ENCODE measurements around the gene CENPP. TPM values are rescaled to one million over a fixed set of nuclear protein-coding genes. Genes with fewer than 3 reads are reported as not detected.
"Not testable (repeated sequence)": the region's sequence is repeated elsewhere in the genome, so short reads cannot be mapped to it uniquely, and the experiment has no call there.

CENPP gene
- total RNA-seq, 2 experiments from 2014 or later = 22.8 to 38.3 TPM

DNA sequence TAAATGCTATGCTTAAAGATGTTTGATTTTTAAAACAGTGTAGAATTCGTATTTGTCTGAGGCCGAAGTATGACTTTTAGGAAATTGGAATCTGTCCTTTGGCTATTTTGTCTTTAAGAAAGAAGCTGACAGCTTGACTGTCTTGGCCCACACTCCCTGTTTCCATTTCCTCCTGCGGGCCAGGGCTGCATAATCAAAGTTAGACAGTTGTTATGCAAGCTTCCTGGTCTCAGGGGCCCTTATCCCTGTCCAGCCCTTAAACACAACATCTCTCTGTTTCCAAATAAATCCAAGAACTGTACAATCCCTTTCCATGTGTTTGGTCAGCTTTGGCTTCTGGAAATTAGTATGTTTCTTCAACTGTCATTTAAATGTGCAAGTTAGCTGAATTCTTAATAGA is 264.6 kb downstream of the CENPP start:
- ATAC-seq (no peak), DNase-seq (no peak)
- Mint-ChIP-seq H3K9me3 (ENCODE audit: low read depth) (no peaks in the 10 kb centered on the region), H3K4me1 (no peaks in the 10 kb centered on the region), H3K27me3 (no peaks in the 10 kb centered on the region), H3K36me3 (peaks cover 4% of the 10 kb centered on the region), H3K4me3 (no peak overlapping the region), H3K27ac (no peak overlapping the region)
- CTCF ChIA-PET = no interaction called here

DNA sequence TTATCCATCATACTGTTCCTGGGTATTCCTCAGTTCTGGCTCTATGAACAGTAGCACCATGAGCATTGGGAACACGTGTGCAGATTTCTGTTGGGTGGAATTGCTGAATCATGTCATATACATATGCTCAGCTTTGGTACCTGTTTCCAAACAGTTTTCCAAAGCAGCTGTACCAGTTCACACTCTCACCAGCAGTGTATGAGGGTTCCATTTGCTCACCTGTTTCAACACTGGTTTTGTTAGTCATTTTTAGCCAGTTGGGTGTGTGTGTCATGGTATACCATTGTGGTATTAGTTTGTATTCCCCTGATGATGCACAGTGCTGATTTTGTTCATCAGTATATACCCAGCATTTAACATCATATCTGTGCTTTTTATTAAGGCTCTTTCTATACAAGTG is 266.8 kb downstream of the CENPP start:
- Mint-ChIP-seq H3K27me3 (no peaks in the 10 kb centered on the region), H3K4me3 (no peak overlapping the region), H3K9me3 (ENCODE audit: low read depth) (no peaks in the 10 kb centered on the region), H3K4me1 (no peaks in the 10 kb centered on the region), H3K36me3 (peaks cover under 1% of the 10 kb centered on the region), H3K27ac (no peak overlapping the region)
- DNase-seq (no peak), ATAC-seq (no peak)
- CTCF ChIA-PET = interaction anchor here (0.7 kb wide), 1 partner anchor 249 kb away, joined by 3 read pairs; no protein-coding TSS in a partner anchor

DNA sequence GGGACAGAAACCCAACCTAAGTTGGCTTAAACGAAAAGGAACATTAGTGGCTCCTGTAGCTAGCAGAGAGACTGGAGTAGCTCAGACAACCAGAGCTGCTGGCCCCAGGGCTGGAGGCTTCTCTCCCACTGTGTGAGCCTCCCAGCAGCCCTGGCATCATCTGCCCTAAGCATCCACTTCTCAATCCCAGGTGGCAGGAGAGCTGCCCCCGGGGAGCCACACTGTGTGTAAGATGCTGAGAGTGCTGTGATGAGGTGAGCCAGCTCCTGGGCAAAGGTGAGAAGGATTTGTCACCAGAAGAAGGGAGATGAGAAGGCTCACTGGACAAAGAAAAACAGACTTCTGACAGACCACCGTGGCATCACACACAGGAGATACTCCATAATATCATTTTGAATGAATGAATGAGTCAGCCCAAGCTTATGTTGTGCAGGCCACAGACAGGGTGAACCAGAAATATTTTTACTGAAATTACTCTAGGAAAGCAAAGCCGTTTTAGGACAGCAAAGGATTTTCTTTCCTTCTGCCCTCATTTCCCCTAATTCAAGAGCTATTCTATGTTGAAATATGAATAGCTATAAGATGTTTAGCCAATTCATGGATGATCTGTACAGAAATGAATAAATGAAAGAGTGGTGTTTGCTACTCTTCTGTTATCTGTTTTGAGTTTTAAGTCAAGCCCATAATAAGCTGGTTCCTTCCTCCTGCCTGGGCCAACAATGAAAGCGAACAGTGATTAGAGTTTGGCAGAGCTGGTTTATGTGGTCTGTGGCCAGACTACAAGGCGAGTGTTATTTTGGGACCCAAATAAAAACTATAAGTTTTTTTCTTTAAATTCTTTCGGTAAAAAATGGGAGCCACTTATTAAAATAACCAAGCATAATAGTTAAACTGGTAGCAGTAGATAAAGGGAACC is 267.5 kb downstream of the CENPP start:
- H3K27ac Mint-ChIP-seq = no peak overlapping the region
- H3K36me3 Mint-ChIP-seq = no peaks in the 10 kb centered on the region
- DNase-seq (no peak), ATAC-seq (no peak)
- CTCF ChIA-PET = interaction anchor here (0.7 kb wide), 1 partner anchor 250 kb away, joined by 3 read pairs; no protein-coding TSS in a partner anchor
- H3K4me3 Mint-ChIP-seq = no peak overlapping the region
- no peaks in the 10 kb centered on the region for H3K4me1 Mint-ChIP-seq
- H3K9me3 Mint-ChIP-seq (ENCODE audit: low read depth) = no peaks in the 10 kb centered on the region
- no peaks in the 10 kb centered on the region for H3K27me3 Mint-ChIP-seq

DNA sequence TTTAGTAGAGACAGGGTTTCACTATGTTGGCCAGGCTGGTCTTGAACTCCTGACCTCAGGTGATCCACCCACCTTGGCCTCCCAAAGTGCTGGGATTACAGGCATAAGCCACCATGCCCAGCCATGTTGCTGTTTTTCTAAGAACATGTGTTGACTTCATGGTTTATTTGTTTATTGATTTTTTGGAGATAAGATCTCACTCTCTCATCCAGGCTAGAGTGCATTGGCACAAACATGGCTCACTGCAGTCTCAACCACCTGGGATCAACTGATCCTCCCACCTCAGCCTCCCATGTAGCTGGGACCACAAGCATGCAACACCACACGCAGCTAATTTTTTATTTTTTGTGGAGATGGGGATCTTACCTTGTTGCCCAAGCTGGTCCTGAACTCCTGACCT is 269.3 kb downstream of the CENPP start:
- H3K9me3 Mint-ChIP-seq (ENCODE audit: low read depth); H3K4me1 Mint-ChIP-seq; H3K4me3 Mint-ChIP-seq; CTCF ChIA-PET; H3K36me3 Mint-ChIP-seq; ATAC-seq; H3K27me3 Mint-ChIP-seq; H3K27ac Mint-ChIP-seq; DNase-seq: not testable (repeated sequence)

DNA sequence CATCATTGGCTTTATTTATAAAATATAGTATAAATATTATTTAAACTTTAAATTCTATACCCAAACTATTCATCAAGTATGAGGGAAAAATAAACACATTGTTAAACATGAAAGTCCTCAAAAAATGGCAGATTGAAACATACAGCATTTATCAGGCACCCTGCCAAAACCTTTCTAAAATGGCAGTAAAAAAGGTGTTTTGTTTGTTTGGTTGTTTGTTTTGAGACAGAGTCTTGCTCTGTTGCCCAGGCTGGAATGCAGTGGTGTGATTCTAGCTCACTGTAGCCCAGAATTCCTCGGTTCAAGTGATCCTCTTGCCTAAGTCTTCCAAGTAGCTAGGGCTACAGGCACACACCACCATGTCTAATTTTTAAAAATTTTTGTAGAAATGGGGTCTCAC is 270.2 kb downstream of the CENPP start:
- no peaks in the 10 kb centered on the region for H3K9me3 Mint-ChIP-seq (ENCODE audit: low read depth)
- no peaks in the 10 kb centered on the region for H3K27me3 Mint-ChIP-seq
- H3K36me3 Mint-ChIP-seq = no peaks in the 10 kb centered on the region
- no peak overlapping the region for H3K4me3 Mint-ChIP-seq
- no peak for ATAC-seq
- CTCF ChIA-PET = no interaction called here
- DNase-seq = no peak
- no peak overlapping the region for H3K27ac Mint-ChIP-seq
- no peaks in the 10 kb centered on the region for H3K4me1 Mint-ChIP-seq

DNA sequence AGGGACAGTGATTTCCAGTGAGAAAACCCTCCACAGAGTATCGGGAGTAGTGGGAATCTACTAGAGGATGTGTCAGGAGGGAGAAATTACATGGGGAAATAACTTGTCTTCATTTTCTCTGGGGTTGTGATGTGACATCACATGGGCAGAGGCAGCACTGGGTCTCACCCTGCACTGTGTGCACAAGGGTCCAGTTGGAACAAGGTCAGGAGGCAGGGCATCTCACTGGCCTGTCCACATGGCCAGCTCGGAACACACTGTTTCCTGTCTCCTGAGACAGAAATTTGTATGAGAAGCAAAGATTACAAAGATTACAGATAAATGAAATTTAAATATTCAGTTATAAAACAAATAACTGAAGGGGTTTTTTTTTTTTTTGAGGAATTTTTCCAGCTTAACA is 272.6 kb downstream of the CENPP start:
- H3K27me3 Mint-ChIP-seq = no peaks in the 10 kb centered on the region
- no peak overlapping the region for H3K27ac Mint-ChIP-seq
- H3K4me1 Mint-ChIP-seq = no peaks in the 10 kb centered on the region
- H3K36me3 Mint-ChIP-seq = no peaks in the 10 kb centered on the region
- CTCF ChIA-PET = interaction anchor here (0.7 kb wide), 1 partner anchor 394 kb away, joined by 3 read pairs; no protein-coding TSS in a partner anchor
- ATAC-seq (no peak), DNase-seq (no peak)
- H3K9me3 Mint-ChIP-seq (ENCODE audit: low read depth) = no peaks in the 10 kb centered on the region
- H3K4me3 Mint-ChIP-seq = no peak overlapping the region

DNA sequence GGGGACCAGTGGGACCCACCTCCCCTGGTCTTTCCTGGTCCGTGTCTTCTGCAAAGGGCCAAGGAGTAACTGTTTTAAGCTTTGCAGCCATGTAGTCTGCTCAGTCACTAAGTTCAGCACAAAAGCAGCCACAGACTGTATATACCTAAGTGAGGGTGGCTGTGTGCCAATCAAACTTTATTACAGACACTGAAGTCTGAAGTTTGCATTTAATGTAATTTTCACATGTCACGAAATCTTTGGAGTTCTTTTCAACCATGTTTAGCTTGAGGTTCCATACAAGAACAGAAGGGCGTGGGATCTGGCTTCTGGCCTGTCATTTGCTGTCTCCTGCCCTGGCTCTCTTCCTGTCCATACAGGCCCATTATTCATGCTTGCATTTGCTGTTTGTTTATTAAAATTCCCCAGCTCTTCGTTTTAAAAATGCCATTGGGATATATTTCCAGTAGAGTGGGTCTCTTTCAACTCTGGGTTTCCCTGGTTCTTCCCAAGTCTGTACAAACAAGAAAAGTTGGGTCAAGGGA is 274.2 kb downstream of the CENPP start:
- Mint-ChIP-seq H3K4me1 (no peaks in the 10 kb centered on the region), H3K9me3 (ENCODE audit: low read depth) (no peaks in the 10 kb centered on the region), H3K27ac (no peak overlapping the region), H3K4me3 (no peak overlapping the region), H3K36me3 (no peaks in the 10 kb centered on the region), H3K27me3 (no peaks in the 10 kb centered on the region)
- DNase-seq = no peak
- CTCF ChIA-PET = no interaction called here
- ATAC-seq = no peak

DNA sequence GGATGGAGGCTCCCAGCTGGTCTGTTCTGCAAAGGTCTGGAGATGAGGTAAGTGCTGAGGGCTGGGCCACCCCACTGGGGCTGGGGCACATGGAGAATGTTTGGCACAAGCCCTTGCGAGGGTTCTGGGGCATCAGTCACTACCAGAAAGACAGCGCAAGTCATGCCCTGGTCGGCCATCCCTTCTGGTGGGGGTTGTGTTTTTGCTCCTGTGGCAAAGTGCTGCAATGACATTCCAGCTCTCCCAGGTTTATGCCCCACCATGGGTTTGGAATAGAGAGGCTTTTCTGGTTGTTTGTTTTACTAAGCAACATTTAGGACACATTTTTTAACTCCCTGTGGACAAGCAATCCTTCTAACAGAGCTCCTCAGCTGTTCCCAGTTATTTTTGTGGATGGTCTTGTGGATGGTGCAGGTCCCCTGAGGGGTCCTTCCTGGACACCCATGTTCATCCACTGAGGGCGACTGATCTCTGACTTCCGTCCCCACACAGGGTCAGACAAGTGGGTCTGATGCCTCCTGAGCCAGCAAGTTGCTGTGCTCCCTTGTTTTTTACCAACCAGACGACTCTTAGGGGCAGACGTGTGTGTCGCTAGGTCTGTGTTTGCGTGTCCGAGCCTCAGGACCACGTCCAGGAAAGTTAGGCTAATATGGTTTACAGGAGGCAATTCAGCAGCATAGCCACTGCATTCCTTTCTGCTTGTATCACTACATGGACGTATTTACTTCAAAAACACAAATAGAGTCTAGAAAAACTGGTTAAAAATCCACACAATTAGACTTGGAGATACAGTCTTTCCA is 274.9 kb downstream of the CENPP start:
- DNase-seq (no peak), ATAC-seq (no peak)
- no peak overlapping the region for H3K27ac Mint-ChIP-seq
- CTCF ChIA-PET = no interaction called here
- H3K36me3 Mint-ChIP-seq = peaks cover 3% of the 10 kb centered on the region
- H3K9me3 Mint-ChIP-seq (ENCODE audit: low read depth) = peaks cover 2% of the 10 kb centered on the region
- H3K4me3 Mint-ChIP-seq = no peak overlapping the region
- H3K27me3 Mint-ChIP-seq = no peaks in the 10 kb centered on the region
- H3K4me1 Mint-ChIP-seq = no peaks in the 10 kb centered on the region

DNA sequence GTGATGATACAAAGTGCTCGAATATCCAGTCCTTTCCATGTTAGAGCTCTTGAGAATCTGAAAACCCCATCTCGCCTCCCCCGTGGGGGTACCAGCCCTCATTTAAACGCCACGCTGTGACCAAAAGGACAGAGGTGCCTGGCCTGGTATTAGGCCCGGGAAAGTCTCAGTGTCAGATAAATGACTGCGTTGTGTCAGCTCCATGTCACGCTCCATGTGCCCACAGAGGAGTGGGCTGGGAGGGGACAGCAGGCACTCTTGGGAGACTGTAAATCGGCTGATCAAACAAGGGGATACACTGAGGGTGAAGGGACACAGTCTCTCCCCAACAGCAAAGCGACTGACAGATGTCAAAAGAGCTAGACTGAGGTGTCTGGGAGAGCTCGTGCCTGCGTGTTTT is 275.7 kb downstream of the CENPP start:
- DNase-seq = no peak
- no peaks in the 10 kb centered on the region for H3K4me1 Mint-ChIP-seq
- H3K27me3 Mint-ChIP-seq = no peaks in the 10 kb centered on the region
- no peak overlapping the region for H3K4me3 Mint-ChIP-seq
- H3K9me3 Mint-ChIP-seq (ENCODE audit: low read depth) = peaks cover 2% of the 10 kb centered on the region
- no peak overlapping the region for H3K27ac Mint-ChIP-seq
- no peak for ATAC-seq
- CTCF ChIA-PET = interaction anchor here (1.0 kb wide), 1 partner anchor 33 kb away, joined by 4 read pairs; no protein-coding TSS in a partner anchor
- H3K36me3 Mint-ChIP-seq = peaks cover 5% of the 10 kb centered on the region

DNA sequence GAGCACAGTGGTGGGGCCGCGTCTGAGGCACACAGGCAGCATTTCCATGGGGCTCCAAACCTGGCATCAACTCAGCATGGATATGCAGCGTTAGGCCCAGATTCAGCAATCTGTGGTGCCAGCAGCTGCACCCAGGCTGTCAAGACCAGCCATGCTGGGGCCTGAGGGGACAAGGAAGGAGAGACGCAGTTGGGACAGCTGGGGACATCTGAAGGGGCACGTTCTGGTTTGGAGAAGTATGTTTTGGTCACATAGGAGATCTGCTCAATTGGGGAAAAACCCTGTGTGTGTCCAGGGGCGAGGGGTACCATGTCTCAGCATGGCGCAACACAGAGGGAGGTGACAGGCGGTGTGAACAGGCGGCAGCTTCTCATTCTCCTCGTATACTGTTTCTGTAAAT is 276.7 kb downstream of the CENPP start:
- Mint-ChIP-seq H3K4me1 (peaks cover 2% of the 10 kb centered on the region), H3K4me3 (no peak overlapping the region), H3K36me3 (peaks cover 5% of the 10 kb centered on the region), H3K9me3 (ENCODE audit: low read depth) (peaks cover 2% of the 10 kb centered on the region), H3K27me3 (no peaks in the 10 kb centered on the region), H3K27ac (no peak overlapping the region)
- CTCF ChIA-PET = no interaction called here
- no peak for DNase-seq
- no peak for ATAC-seq

DNA sequence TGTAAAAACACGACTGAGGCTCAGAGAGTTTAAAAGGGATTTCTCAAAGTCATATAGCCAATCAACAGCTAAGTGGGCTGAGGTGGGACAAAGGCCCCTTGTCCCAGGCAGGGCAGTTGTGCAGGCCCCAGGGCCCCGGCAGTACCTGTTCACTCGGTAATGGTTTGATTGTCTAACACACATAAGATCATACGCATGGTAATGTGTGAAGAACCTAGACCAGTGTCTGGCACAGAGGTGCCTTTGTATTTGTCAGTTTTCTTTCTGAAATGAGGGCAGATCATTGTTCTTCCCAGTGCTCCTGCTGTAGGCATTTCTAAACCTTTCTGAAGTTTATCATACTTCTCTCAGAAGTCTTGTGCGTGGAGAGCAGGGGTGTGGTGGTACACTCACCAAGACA is 277.3 kb downstream of the CENPP start:
- Mint-ChIP-seq H3K4me1 (peaks cover 2% of the 10 kb centered on the region), H3K4me3 (no peak overlapping the region), H3K27me3 (no peaks in the 10 kb centered on the region), H3K9me3 (ENCODE audit: low read depth) (peaks cover 2% of the 10 kb centered on the region), H3K27ac (no peak overlapping the region), H3K36me3 (peaks cover 5% of the 10 kb centered on the region)
- CTCF ChIA-PET = no interaction called here
- ATAC-seq = no peak
- DNase-seq = no peak

DNA sequence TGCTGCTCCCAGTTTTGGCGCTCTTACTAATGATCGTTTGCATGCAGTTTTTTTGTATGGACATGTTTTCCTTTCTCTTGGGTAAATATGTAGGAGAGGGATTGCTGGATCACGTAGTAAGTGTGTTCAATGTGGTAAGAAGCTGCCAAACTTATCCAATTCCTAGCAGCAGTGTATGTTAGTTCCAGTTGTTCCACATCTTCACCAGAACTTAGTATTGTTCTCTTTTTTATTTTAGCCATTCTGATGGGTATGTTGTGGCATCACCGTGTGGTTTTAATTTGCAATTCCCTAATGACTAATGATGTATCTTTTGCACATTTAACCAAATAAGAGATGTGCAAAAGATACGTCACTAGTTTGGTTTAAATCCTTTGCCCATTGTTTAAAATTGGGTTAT is 278.2 kb downstream of the CENPP start:
- H3K4me3 Mint-ChIP-seq = no peak overlapping the region
- peaks cover 2% of the 10 kb centered on the region for H3K9me3 Mint-ChIP-seq (ENCODE audit: low read depth)
- DNase-seq (no peak), ATAC-seq (no peak)
- peaks cover 5% of the 10 kb centered on the region for H3K36me3 Mint-ChIP-seq
- no peak overlapping the region for H3K27ac Mint-ChIP-seq
- H3K4me1 Mint-ChIP-seq = peaks cover 2% of the 10 kb centered on the region
- no peaks in the 10 kb centered on the region for H3K27me3 Mint-ChIP-seq
- CTCF ChIA-PET = interaction anchor here (1.6 kb wide), 1 partner anchor 31 kb away, joined by 4 read pairs; no protein-coding TSS in a partner anchor

DNA sequence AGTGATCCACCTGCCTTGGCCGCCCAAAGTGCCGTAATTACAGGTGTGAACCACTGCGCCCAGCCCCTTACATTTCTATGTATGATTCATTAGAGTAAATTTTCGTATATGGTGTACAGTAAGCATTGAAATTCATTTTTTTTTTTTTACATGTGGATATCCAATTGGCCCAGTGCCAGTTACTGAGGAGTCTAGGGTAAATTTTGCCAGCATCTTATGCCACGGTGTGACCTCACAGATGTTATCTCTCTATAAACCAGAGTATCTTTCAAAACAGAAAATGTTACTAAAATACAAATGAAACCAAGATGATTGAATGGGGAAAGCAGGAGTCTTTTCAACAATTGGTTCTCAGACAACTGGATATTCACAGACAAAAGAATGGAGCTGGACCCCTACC is 279.5 kb downstream of the CENPP start:
- DNase-seq = no peak
- CTCF ChIA-PET = interaction anchor here (1.6 kb wide), 1 partner anchor 29 kb away, joined by 4 read pairs; no protein-coding TSS in a partner anchor
- Mint-ChIP-seq H3K4me3 (no peak overlapping the region), H3K36me3 (peaks cover 5% of the 10 kb centered on the region), H3K27me3 (no peaks in the 10 kb centered on the region), H3K4me1 (peaks cover 2% of the 10 kb centered on the region), H3K27ac (no peak overlapping the region), H3K9me3 (ENCODE audit: low read depth) (peaks cover 2% of the 10 kb centered on the region)
- no peak for ATAC-seq
